K562 (cell line): ENCODE results near the gene DUSP3. TPM values are rescaled to one million over a fixed set of nuclear protein-coding genes. Genes with fewer than 3 reads are reported as not detected.

Source experiments
- ATAC-seq: fragments of 200-7000 bp; cut with Tn5 transposase; 3 replicates; pipeline ENCODE4 v1.9.1; 2020; ENCODE audit warnings: moderate library complexity
- BruUV-seq: library from RNA; stranded (reverse); fragments of 400-500 nt; replicated peaks from 2 replicates; lab custom pipeline; 2021; lab: Mats Ljungman, UMichigan
- CTCF ChIA-PET: fragments of 300-600 bp; formaldehyde crosslinking; extraction: SDS; loops from one replicate; lab custom pipeline; 2021; ENCODE audit warnings: low intra/inter-chr PET ratio; lab: Yijun Ruan, JAX
- POLR2A ChIA-PET: fragments of 300-600, 350-650 bp; sonication (Branson Sonifier 250); formaldehyde crosslinking; extraction: SDS; loops from one replicate; lab custom pipeline; 2021; ENCODE audit warnings: antibody characterized with exemption, inconsistent platforms; lab: Yijun Ruan, JAX
- DNase-seq, 4 experiments: peaks; one replicate each; pipeline versions ENCODE4 v3.0.0 to v3.0.0-alpha.2; 2011 to 2018; ENCODE audit warnings: low spot score in 3 of 4, mixed read lengths in 3 of 4; ENCODE audit errors: extremely low read depth in 1 of 4
- FAIRE-seq: peaks from 2 replicates; lab custom pipeline; 2011; peaks lifted over from hg19 to GRCh38; lab: Jason Lieb, UNC
- H2AFZ ChIP-seq: 2 replicates; pipeline ENCODE4 v1.6.0; 2011; ENCODE audit warnings: low read depth, low read length, control low read depth, inconsistent platforms
- H3K27ac ChIP-seq: fragments of 200-600 bp; 3 replicates; pipeline ENCODE4 v1.8.0; 2011; ENCODE audit warnings: low read depth, mild to moderate bottlenecking, control low read depth, inconsistent platforms, low read length, moderate library complexity, mixed read lengths; ENCODE audit errors: extremely low read depth
- H3K27me3 ChIP-seq, 2 experiments: fragments of 300-600 bp in 1 of 2; 2 replicates in 1 of 2; 3 replicates in 1 of 2; pipeline versions ENCODE4 v1.6.0 to v1.8.0; 2011; ENCODE audit warnings: inconsistent platforms in 2 of 2, low read length in 2 of 2, mild to moderate bottlenecking in 1 of 2, mixed read lengths in 1 of 2, moderate library complexity in 1 of 2; ENCODE audit not compliant: control insufficient read depth in 2 of 2, insufficient read depth in 2 of 2
- H3K36me3 ChIP-seq: fragments of 300-600 bp; 3 replicates; pipeline ENCODE4 v1.8.0; 2011; ENCODE audit warnings: mild to moderate bottlenecking, low read length, inconsistent platforms; ENCODE audit not compliant: control insufficient read depth, insufficient read depth
- H3K4me1 ChIP-seq, 2 experiments: fragments of 200-600 bp in 1 of 2; replicated peaks in 1 of 2; 2 replicates in 1 of 2; 3 replicates in 1 of 2; pipeline versions ENCODE4 v1.5.1 to v1.8.0; 2011; ENCODE audit warnings: inconsistent platforms in 2 of 2, low read length in 2 of 2, mild to moderate bottlenecking in 1 of 2, mixed read lengths in 1 of 2, moderate library complexity in 1 of 2; ENCODE audit not compliant: control insufficient read depth in 2 of 2, insufficient read depth in 2 of 2
- H3K4me2 ChIP-seq: 2 replicates; pipeline ENCODE4 v1.6.1; 2011; ENCODE audit warnings: low read length, control low read depth, inconsistent platforms, mixed read lengths; ENCODE audit not compliant: insufficient read depth
- H3K4me3 ChIP-seq: fragments of 200-600 bp; sonication (generic), shearing (Covaris generic); 2 replicates; pipeline ENCODE4 v1.5.1; 2016; ENCODE audit warnings: control low read depth, inconsistent platforms
- H3K79me2 ChIP-seq: fragments of 200-600 bp; 3 replicates; pipeline ENCODE4 v1.8.0; 2011; ENCODE audit warnings: low read length, inconsistent platforms; ENCODE audit not compliant: control insufficient read depth, insufficient read depth
- H3K9ac ChIP-seq, 2 experiments: 2 replicates each; pipeline versions ENCODE4 v1.6.0 to v1.6.1; 2011; ENCODE audit warnings: low read depth in 2 of 2, low read length in 2 of 2, control low read depth in 1 of 2, inconsistent platforms in 1 of 2, mild to moderate bottlenecking in 1 of 2, mixed read lengths in 1 of 2; ENCODE audit not compliant: insufficient read depth in 1 of 2
- H3K9me1 ChIP-seq: one replicate; pipeline ENCODE4 v1.6.0; 2011; ENCODE audit warnings: inconsistent platforms, mild to moderate bottlenecking, low read length, moderate library complexity; ENCODE audit not compliant: control insufficient read depth, insufficient read depth
- H3K9me3 ChIP-seq: replicated peaks from 2 replicates; pipeline ENCODE4 v1.5.1; 2011; ENCODE audit warnings: low read depth, low read length, inconsistent platforms; ENCODE audit not compliant: control insufficient read depth, insufficient read depth
- H4K20me1 ChIP-seq: replicated peaks from 2 replicates; pipeline ENCODE4 v1.6.1; 2011; ENCODE audit warnings: low read length, inconsistent platforms, mixed read lengths; ENCODE audit not compliant: control insufficient read depth, insufficient read depth
- CBX5 ChIP-seq: IDR thresholded peaks from 2 replicates; pipeline ENCODE4 v1.6.1; 2014; ENCODE audit warnings: low read depth, borderline replicate concordance
- CREB1 ChIP-seq, 2 experiments: sonication (generic) in 1 of 2; formaldehyde crosslinking in 1 of 2; IDR thresholded peaks; 2 replicates each; pipeline versions ENCODE4 v1.6.1 to v1.8.0; 2012 to 2022; ENCODE audit warnings: inconsistent platforms in 1 of 2, mild to moderate bottlenecking in 1 of 2, missing genetic modification reagents in 1 of 2, moderate library complexity in 1 of 2
- CTCFL ChIP-seq: IDR thresholded peaks from 2 replicates; pipeline ENCODE4 v1.6.1; 2011; ENCODE audit warnings: borderline replicate concordance, low read depth, mild to moderate bottlenecking, moderate library complexity, low read length; ENCODE audit not compliant: insufficient read depth, poor library complexity, severe bottlenecking
- DMBX1 ChIP-seq: fragments of 250-450 bp; sonication (Bioruptor Pico); IDR thresholded peaks from 2 replicates; pipeline ENCODE4 v1.8.0; 2022; ENCODE audit warnings: inconsistent platforms, mild to moderate bottlenecking, moderate library complexity, borderline replicate concordance
- IRF1 ChIP-seq: sonication (generic); formaldehyde crosslinking; IDR thresholded peaks from 2 replicates; pipeline ENCODE4 v1.8.0; 2022; ENCODE audit warnings: missing genetic modification reagents, mild to moderate bottlenecking, borderline replicate concordance
- PRMT5 ChIP-seq: sonication (generic); formaldehyde crosslinking; IDR thresholded peaks from 2 replicates; pipeline ENCODE4 v1.5.0; 2020; ENCODE audit warnings: missing genetic modification reagents
- WGBS: fragments of 100-300 bp; shearing (Covaris generic); methylation state at CpG from one replicate; pipeline ENCODE4 v1.1.6; 2016; ENCODE audit warnings: low coverage, mixed read lengths; ENCODE audit not compliant: insufficient coverage; ENCODE audit errors: missing lambda C conversion rate; 5-methylcytosine and 5-hydroxymethylcytosine counted together
- in situ Hi-C: fragments of 300-500 bp; cut with MboI; formaldehyde crosslinking; loops from 4 replicates; pipeline ENCODE4 v1.15.0; 2018; ENCODE audit warnings: inconsistent platforms, mixed read lengths
- intact Hi-C: fragments of 100-400 bp; cut with micrococcal nuclease; formaldehyde crosslinking; loops from 2 replicates; pipeline ENCODE4 v1.14.2; 2022
- polyA plus RNA-seq, 8 experiments: library from polyadenylated mRNA; depleted of rRNA in 4 of 8; stranded (reverse) in 5 of 8; unstranded in 3 of 8; fragments of >200 nt; fragmentation: Nextera tagmentation in 2 of 8; fragmentation: Illumina TruSeq in 1 of 8; extraction: Ambion mirVana in 2 of 8; extraction: Trizol in 1 of 8; gene quantifications; 2 replicates each; pipeline versions ENCODE4 v1.2.1 to v1.2.3, GENCODE V29; 2011 to 2014; ENCODE audit warnings: inconsistent platforms in 1 of 8, missing spikeins in 1 of 8
- total RNA-seq, 7 experiments: library from RNA; depleted of rRNA in 6 of 7; stranded (reverse); fragments of >200 nt in 6 of 7; fragmentation: Illumina TruSeq in 2 of 7; extraction: Trizol in 2 of 7; gene quantifications; 2 replicates each; pipeline versions ENCODE4 v1.2.1 to v1.2.3, GENCODE V29; 2011 to 2021; ENCODE audit warnings: low replicate concordance in 1 of 7
- TF ChIP-seq, protein P1 (sequence below): sonication (generic); formaldehyde crosslinking; IDR thresholded peaks from 2 replicates; pipeline ENCODE4 v1.8.0; 2023; ENCODE audit warnings: mild to moderate bottlenecking, missing genetic modification reagents
- TF ChIP-seq, protein P2 (sequence below): fragments of 250-450 bp; sonication (Bioruptor Pico); IDR thresholded peaks from 2 replicates; pipeline ENCODE4 v1.4.0; 2020

Gene DUSP3
- total and polyA plus RNA-seq, 9 of the 15 experiments (the other 6 are each of a cell fraction or from before 2014, with no cell fraction given): 4.1 to 19.8 (median 12.3) TPM

DNA sequence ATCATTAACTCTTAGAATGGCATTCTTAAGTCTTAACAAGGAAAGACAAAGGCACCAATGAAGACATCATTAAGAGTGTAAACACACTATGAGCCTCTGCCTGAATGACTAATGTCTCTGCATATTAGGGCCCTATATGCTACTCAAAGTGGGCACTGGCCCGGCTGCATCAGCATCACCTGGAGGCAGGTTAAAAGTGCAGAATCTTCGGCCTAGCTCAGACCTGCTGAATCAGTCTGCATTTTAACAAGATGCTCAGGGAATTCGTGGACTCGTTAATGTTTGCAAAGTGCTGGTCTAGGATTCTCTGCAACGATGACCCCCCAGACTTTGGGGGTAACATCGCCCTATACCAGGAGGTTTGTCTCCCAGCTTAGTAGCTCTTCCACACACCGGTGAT is 47.4 kb upstream of the DUSP3 start:
- Histone ChIP-seq H3K36me3 (peaks cover 4% of the 10 kb centered on the region; the same call in 2 of the 3 replicates), H3K4me2 (no peak overlapping the region), H3K27ac (no peak overlapping the region), H3K79me2 (no peaks in the 10 kb centered on the region), H3K9ac (no peak overlapping the region), H3K9me1 (no peaks in the 10 kb centered on the region), H3K4me1 (peaks cover 0 to under 1% of the 10 kb centered on the region in 2 experiments; a peak in 1 of 5 replicates), H3K4me3 (no peak overlapping the region), H2AFZ (no peak overlapping the region), H3K27me3 (peaks cover 0 to 5% of the 10 kb centered on the region in 2 experiments; a peak in 1 of 5 replicates), H3K9me3 (no peaks in the 10 kb centered on the region), H4K20me1 (no peaks in the 10 kb centered on the region; the same call in 1 of the 2 replicates)
- ATAC-seq: no peak
- no peak for FAIRE-seq
- 55% methylated on average over 7 of the region's 7 CpGs for WGBS
- POLR2A ChIA-PET: interaction anchor here (5.7 kb wide), 1 partner anchor 9 kb away, joined by 32 read pairs; no protein-coding TSS in a partner anchor
- CTCF ChIA-PET: no interaction called here
- intact Hi-C loops: no loop called here
- BruUV-seq: no TSS peak
- in situ Hi-C loops: no loop called here
- no peak for DNase-seq
- TF ChIP-seq CBX5 (no peak), DMBX1 (CRISPR knock-in tag) (no peak), CREB1 (IDR thresholded peaks at IDR 0.05) (no peak), CREB1 (CRISPR knock-in tag; IDR thresholded peaks at IDR 0.05) (no peak), PRMT5 (CRISPR knock-in tag) (no peak), CTCFL (no peak), IRF1 (CRISPR knock-in tag) (no peak)
- TF ChIP-seq, protein P1, sequence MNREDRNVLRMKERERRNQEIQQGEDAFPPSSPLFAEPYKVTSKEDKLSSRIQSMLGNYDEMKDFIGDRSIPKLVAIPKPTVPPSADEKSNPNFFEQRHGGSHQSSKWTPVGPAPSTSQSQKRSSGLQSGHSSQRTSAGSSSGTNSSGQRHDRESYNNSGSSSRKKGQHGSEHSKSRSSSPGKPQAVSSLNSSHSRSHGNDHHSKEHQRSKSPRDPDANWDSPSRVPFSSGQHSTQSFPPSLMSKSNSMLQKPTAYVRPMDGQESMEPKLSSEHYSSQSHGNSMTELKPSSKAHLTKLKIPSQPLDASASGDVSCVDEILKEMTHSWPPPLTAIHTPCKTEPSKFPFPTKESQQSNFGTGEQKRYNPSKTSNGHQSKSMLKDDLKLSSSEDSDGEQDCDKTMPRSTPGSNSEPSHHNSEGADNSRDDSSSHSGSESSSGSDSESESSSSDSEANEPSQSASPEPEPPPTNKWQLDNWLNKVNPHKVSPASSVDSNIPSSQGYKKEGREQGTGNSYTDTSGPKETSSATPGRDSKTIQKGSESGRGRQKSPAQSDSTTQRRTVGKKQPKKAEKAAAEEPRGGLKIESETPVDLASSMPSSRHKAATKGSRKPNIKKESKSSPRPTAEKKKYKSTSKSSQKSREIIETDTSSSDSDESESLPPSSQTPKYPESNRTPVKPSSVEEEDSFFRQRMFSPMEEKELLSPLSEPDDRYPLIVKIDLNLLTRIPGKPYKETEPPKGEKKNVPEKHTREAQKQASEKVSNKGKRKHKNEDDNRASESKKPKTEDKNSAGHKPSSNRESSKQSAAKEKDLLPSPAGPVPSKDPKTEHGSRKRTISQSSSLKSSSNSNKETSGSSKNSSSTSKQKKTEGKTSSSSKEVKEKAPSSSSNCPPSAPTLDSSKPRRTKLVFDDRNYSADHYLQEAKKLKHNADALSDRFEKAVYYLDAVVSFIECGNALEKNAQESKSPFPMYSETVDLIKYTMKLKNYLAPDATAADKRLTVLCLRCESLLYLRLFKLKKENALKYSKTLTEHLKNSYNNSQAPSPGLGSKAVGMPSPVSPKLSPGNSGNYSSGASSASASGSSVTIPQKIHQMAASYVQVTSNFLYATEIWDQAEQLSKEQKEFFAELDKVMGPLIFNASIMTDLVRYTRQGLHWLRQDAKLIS: no peak
- TF ChIP-seq, protein P2, sequence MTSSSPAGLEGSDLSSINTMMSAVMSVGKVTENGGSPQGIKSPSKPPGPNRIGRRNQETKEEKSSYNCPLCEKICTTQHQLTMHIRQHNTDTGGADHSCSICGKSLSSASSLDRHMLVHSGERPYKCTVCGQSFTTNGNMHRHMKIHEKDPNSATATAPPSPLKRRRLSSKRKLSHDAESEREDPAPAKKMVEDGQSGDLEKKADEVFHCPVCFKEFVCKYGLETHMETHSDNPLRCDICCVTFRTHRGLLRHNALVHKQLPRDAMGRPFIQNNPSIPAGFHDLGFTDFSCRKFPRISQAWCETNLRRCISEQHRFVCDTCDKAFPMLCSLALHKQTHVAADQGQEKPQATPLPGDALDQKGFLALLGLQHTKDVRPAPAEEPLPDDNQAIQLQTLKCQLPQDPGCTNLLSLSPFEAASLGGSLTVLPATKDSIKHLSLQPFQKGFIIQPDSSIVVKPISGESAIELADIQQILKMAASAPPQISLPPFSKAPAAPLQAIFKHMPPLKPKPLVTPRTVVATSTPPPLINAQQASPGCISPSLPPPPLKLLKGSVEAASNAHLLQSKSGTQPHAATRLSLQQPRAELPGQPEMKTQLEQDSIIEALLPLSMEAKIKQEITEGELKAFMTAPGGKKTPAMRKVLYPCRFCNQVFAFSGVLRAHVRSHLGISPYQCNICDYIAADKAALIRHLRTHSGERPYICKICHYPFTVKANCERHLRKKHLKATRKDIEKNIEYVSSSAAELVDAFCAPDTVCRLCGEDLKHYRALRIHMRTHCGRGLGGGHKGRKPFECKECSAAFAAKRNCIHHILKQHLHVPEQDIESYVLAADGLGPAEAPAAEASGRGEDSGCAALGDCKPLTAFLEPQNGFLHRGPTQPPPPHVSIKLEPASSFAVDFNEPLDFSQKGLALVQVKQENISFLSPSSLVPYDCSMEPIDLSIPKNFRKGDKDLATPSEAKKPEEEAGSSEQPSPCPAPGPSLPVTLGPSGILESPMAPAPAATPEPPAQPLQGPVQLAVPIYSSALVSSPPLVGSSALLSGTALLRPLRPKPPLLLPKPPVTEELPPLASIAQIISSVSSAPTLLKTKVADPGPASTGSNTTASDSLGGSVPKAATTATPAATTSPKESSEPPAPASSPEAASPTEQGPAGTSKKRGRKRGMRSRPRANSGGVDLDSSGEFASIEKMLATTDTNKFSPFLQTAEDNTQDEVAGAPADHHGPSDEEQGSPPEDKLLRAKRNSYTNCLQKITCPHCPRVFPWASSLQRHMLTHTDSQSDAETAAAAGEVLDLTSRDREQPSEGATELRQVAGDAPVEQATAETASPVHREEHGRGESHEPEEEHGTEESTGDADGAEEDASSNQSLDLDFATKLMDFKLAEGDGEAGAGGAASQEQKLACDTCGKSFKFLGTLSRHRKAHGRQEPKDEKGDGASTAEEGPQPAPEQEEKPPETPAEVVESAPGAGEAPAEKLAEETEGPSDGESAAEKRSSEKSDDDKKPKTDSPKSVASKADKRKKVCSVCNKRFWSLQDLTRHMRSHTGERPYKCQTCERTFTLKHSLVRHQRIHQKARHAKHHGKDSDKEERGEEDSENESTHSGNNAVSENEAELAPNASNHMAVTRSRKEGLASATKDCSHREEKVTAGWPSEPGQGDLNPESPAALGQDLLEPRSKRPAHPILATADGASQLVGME: no peak
